ENCODE data around the gene TBC1D22A.

- TF ChIP-seq CTCF (IDR thresholded peaks at IDR 0.05) (no peak), POLR2A (IDR thresholded peaks at IDR 0.05) (no peak)
Observed at GRCh38 chr22:46761539-46762237, 762 bp upstream of the TBC1D22A start.

All from right lobe of liver (tissue), 4 donors.